ENCODE results near the gene SPRED1.

Gene SPRED1

GRCh38 chr15:38257676-38258075, 5.0 kb downstream of the SPRED1 start:
- no peak for TF ChIP-seq CTCF (conservative IDR thresholded peaks at IDR 0.05)
- no peak for TF ChIP-seq ZFX (IDR thresholded peaks at IDR 0.05)
- H3K27ac ChIP-seq: no peak overlapping the region

- TF ChIP-seq ZFX (IDR thresholded peaks at IDR 0.05) (no peak), CTCF (conservative IDR thresholded peaks at IDR 0.05) (no peak)
- H3K27ac ChIP-seq: no peak overlapping the region
These were observed 6.5 kb downstream of the SPRED1 start for GRCh38 chr15:38259134-38259533.

GRCh38 chr15:38260077-38260476, 7.4 kb downstream of the SPRED1 start:
- TF ChIP-seq CTCF (conservative IDR thresholded peaks at IDR 0.05): no peak
- no peak for TF ChIP-seq ZFX (IDR thresholded peaks at IDR 0.05)
- no peak overlapping the region for H3K27ac ChIP-seq

GRCh38 chr15:38263251-38263650, 10.6 kb downstream of the SPRED1 start:
- no peak for TF ChIP-seq ZFX (IDR thresholded peaks at IDR 0.05)
- no peak for TF ChIP-seq CTCF (conservative IDR thresholded peaks at IDR 0.05)
- H3K27ac ChIP-seq: no peak overlapping the region

- no peak overlapping the region for H3K27ac ChIP-seq
- TF ChIP-seq CTCF (conservative IDR thresholded peaks at IDR 0.05) (no peak), ZFX (IDR thresholded peaks at IDR 0.05) (no peak)
These were observed 11.4 kb downstream of the SPRED1 start for GRCh38 chr15:38263996-38264395.

GRCh38 chr15:38266247-38266986, 13.8 kb downstream of the SPRED1 start:
- no peak overlapping the region for H3K27ac ChIP-seq
- TF ChIP-seq ZFX (IDR thresholded peaks at IDR 0.05): no peak
- TF ChIP-seq CTCF (conservative IDR thresholded peaks at IDR 0.05): no peak

- H3K27ac ChIP-seq: no peak overlapping the region
- TF ChIP-seq CTCF (conservative IDR thresholded peaks at IDR 0.05) (no peak), ZFX (IDR thresholded peaks at IDR 0.05) (no peak)
These were observed 14.9 kb downstream of the SPRED1 start for GRCh38 chr15:38267421-38268022.

Data from C4-2B (cell line).